KMS-11 (cell line): ENCODE measurements around the gene PLBD1.

Source experiments
- H2AFZ ChIP-seq: fragments of 200-600 bp; sonication (generic); 2 replicates; pipeline ENCODE4 v1.6.1; 2016; ENCODE audit warnings: antibody characterized with exemption, mixed run types, low read depth
- H3K27ac ChIP-seq: fragments of 200-600 bp; sonication (generic); 2 replicates; pipeline ENCODE4 v1.6.1; 2016; ENCODE audit warnings: mild to moderate bottlenecking, mixed run types
- H3K27me3 ChIP-seq: fragments of 200-600 bp; sonication (generic); 2 replicates; pipeline ENCODE4 v1.6.1; 2017; ENCODE audit warnings: mild to moderate bottlenecking, low read depth, mixed run types, moderate library complexity; ENCODE audit not compliant: insufficient read depth
- H3K36me3 ChIP-seq: fragments of 200-600 bp; sonication (generic); 2 replicates; pipeline ENCODE4 v1.6.1; 2017; ENCODE audit warnings: mild to moderate bottlenecking, mixed run types; ENCODE audit not compliant: insufficient read depth
- H3K4me1 ChIP-seq: fragments of 200-600 bp; sonication (generic); 2 replicates; pipeline ENCODE4 v1.6.1; 2016; ENCODE audit warnings: mild to moderate bottlenecking, low read depth, mixed run types; ENCODE audit not compliant: poor library complexity, severe bottlenecking
- H3K4me2 ChIP-seq: fragments of 200-600 bp; sonication (generic); 2 replicates; pipeline ENCODE4 v1.7.0; 2016; ENCODE audit warnings: mild to moderate bottlenecking, mixed run types
- H3K4me3 ChIP-seq: fragments of 200-600 bp; sonication (generic); IDR thresholded peaks from 2 replicates; pipeline ENCODE4 v1.6.1; 2017; ENCODE audit warnings: low read depth, low read length, mixed read lengths; ENCODE audit not compliant: insufficient read depth
- H3K79me2 ChIP-seq: fragments of 200-600 bp; sonication (generic); 2 replicates; pipeline ENCODE4 v1.6.1; 2016; ENCODE audit warnings: low read depth, mixed run types; ENCODE audit not compliant: insufficient read depth
- H3K9ac ChIP-seq: fragments of 200-600 bp; sonication (generic); 2 replicates; pipeline ENCODE4 v1.6.1; 2016; ENCODE audit warnings: mild to moderate bottlenecking, mixed run types
- H4K20me1 ChIP-seq: fragments of 200-600 bp; sonication (generic); 2 replicates; pipeline ENCODE4 v1.6.1; 2016; ENCODE audit warnings: mild to moderate bottlenecking, mixed run types; ENCODE audit not compliant: insufficient read depth
- TF ChIP-seq, protein P1 (sequence below): fragments of 200-600 bp; sonication (generic); conservative IDR thresholded peaks from 2 replicates; pipeline ENCODE4 v1.6.1; 2017; ENCODE audit warnings: low read depth, mild to moderate bottlenecking, antibody characterized with exemption, low read length, moderate library complexity, mixed read lengths

Gene PLBD1, protein sequence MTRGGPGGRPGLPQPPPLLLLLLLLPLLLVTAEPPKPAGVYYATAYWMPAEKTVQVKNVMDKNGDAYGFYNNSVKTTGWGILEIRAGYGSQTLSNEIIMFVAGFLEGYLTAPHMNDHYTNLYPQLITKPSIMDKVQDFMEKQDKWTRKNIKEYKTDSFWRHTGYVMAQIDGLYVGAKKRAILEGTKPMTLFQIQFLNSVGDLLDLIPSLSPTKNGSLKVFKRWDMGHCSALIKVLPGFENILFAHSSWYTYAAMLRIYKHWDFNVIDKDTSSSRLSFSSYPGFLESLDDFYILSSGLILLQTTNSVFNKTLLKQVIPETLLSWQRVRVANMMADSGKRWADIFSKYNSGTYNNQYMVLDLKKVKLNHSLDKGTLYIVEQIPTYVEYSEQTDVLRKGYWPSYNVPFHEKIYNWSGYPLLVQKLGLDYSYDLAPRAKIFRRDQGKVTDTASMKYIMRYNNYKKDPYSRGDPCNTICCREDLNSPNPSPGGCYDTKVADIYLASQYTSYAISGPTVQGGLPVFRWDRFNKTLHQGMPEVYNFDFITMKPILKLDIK

DNA sequence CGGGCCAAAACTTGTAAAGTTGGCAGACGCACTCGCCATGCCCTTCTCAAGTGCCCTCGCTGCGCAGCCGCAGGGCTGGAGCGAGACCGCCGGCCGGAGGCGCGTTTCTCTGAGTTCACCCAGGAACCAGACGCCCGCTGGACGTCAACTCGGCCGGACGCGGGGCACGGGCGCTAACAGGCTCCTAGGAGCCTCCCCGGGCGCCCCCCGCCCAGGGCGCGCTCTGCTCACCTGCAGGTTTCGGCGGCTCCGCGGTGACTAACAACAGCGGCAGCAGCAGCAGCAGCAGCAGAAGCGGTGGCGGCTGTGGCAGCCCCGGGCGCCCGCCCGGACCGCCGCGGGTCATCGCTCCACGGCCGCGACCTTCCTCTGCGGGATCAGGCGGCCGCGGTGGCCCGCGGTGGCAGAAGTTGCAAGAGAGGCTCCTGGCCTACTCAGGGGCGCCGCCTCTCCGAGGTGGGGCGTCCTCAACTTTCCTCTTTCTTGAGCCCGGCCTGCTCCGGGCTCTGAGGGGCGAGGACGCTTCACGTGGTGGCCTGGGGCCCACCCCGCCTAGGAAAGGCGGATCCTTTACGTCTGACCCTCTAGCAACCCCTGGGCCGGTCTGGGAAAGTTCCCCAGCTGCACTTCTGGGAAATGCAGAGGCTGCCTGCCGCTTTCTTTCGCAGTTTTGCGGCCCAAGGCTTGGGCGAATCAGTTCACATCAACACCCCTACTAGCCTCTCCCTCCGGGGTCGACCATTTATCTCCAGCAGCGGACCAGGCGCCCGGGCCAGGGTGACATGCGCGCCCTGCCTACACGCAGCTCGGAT lies at the start of gene PLBD1:
Gene PLBD1, minus strand, starts transcription at position 533 of the 812 bp plus-strand sequence. Its CDS starts 187 bp downstream, at position 346.
- H2AFZ ChIP-seq = no peak within 1 kb of the TSS
- H4K20me1 ChIP-seq = no peaks in the 10 kb centered on the region
- H3K4me1 ChIP-seq = no peaks in the 10 kb centered on the region
- H3K79me2 ChIP-seq = no peaks in the 10 kb centered on the region
- H3K27ac ChIP-seq = no peak within 1 kb of the TSS
- H3K4me3 ChIP-seq = no peak within 1 kb of the TSS
- TF ChIP-seq, protein P1, sequence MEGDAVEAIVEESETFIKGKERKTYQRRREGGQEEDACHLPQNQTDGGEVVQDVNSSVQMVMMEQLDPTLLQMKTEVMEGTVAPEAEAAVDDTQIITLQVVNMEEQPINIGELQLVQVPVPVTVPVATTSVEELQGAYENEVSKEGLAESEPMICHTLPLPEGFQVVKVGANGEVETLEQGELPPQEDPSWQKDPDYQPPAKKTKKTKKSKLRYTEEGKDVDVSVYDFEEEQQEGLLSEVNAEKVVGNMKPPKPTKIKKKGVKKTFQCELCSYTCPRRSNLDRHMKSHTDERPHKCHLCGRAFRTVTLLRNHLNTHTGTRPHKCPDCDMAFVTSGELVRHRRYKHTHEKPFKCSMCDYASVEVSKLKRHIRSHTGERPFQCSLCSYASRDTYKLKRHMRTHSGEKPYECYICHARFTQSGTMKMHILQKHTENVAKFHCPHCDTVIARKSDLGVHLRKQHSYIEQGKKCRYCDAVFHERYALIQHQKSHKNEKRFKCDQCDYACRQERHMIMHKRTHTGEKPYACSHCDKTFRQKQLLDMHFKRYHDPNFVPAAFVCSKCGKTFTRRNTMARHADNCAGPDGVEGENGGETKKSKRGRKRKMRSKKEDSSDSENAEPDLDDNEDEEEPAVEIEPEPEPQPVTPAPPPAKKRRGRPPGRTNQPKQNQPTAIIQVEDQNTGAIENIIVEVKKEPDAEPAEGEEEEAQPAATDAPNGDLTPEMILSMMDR = no peak
- H3K27me3 ChIP-seq = no peaks in the 10 kb centered on the region
- H3K9ac ChIP-seq = no peak within 1 kb of the TSS
- no peaks in the 10 kb centered on the region for H3K36me3 ChIP-seq
- H3K4me2 ChIP-seq = no peak within 1 kb of the TSS

DNA sequence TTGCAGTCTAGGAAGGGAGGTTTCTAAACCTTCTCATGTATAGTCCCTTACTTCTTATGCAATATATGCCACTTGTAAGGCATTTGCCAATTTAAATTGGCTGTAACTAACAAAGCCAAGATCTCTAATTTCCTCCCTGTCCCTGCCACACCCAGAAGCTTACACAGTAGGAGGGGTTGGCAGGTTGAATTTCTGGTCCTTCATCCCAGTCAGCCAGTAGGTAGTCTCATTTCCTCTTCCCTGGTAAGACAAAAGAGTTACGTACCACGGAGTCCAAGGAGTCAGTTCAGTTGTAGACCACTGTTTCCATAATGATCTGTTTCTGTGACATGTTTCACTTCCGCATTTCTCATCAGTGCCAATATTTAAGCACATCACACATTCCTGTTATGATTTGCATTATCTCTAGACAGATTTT lies 47.0 kb upstream of the PLBD1 start:
- no peaks in the 10 kb centered on the region for H3K79me2 ChIP-seq
- H2AFZ ChIP-seq = no peak overlapping the region
- H3K4me1 ChIP-seq = no peaks in the 10 kb centered on the region
- H3K4me2 ChIP-seq = no peak overlapping the region
- H3K9ac ChIP-seq = no peak overlapping the region
- H3K27me3 ChIP-seq = no peaks in the 10 kb centered on the region
- TF ChIP-seq, protein P1 = no peak
- H4K20me1 ChIP-seq = no peaks in the 10 kb centered on the region
- H3K36me3 ChIP-seq = no peaks in the 10 kb centered on the region
- no peak overlapping the region for H3K27ac ChIP-seq
- H3K4me3 ChIP-seq = no peak overlapping the region

DNA sequence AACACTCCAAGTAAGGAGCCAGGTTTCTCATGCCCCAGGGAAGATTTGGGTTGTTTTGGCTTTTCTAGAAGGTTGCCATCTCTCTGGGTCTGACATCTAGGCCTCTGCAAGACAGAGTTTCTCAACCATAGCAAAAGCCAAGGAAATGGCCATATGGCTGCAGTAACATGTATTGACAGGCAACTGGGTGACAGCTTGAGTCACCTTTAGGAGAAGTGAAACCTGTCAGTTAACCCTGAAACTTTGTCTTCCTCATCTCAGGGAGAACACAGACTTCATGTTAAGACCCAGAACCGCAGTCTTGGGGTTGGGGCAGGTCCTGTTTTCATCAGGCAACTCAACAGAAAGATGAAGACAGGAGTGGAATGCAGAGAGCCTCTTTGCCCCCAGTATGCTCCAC lies 46.0 kb upstream of the PLBD1 start:
- no peaks in the 10 kb centered on the region for H3K79me2 ChIP-seq
- H3K27me3 ChIP-seq = no peaks in the 10 kb centered on the region
- H4K20me1 ChIP-seq = no peaks in the 10 kb centered on the region
- no peak overlapping the region for H3K4me3 ChIP-seq
- H3K36me3 ChIP-seq = no peaks in the 10 kb centered on the region
- H3K4me1 ChIP-seq = no peaks in the 10 kb centered on the region
- H3K27ac ChIP-seq = no peak overlapping the region
- no peak overlapping the region for H3K9ac ChIP-seq
- TF ChIP-seq, protein P1 = no peak
- H3K4me2 ChIP-seq = no peak overlapping the region
- H2AFZ ChIP-seq = no peak overlapping the region

DNA sequence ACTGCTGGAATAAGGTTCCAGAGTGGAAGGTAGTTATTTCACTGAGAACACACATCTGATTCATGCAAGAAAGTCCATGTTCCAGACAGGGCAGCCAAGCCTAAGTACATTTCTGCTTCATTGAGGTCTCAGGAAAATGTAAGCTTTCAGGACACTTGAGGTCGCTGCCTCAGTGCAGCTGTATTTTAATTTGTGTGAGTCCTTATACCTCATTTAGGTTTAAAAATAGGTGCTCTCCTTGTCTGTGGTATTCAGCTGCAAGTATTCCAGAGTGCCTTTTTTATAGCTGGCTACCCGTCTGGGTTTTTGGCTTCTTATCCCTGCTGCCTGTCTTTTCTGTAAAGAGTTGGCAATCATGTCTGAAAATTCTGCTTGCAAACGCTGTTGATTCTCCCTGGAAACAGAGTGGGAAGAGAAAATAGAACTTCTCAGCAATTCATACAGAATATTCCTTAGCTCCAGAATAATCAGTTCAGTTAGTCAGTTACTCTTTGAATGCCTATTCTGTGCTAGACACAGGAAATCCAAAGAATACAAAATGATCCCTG lies 45.3 kb upstream of the PLBD1 start:
- H3K4me1 ChIP-seq = no peaks in the 10 kb centered on the region
- no peaks in the 10 kb centered on the region for H3K27me3 ChIP-seq
- no peak overlapping the region for H3K4me2 ChIP-seq
- H3K79me2 ChIP-seq = no peaks in the 10 kb centered on the region
- H3K9ac ChIP-seq = no peak overlapping the region
- no peak overlapping the region for H3K4me3 ChIP-seq
- H4K20me1 ChIP-seq = no peaks in the 10 kb centered on the region
- H2AFZ ChIP-seq = no peak overlapping the region
- TF ChIP-seq, protein P1 = no peak
- H3K27ac ChIP-seq = no peak overlapping the region
- no peaks in the 10 kb centered on the region for H3K36me3 ChIP-seq
